K562 (cell line): Measurements from ENCODE around the gene CRB2. TPM values are rescaled to one million over a fixed set of nuclear protein-coding genes. Genes with fewer than 3 reads are reported as not detected.

ENCODE experiments used
- CBFB ChIP-seq: sonication (generic); formaldehyde crosslinking; IDR thresholded peaks from 2 replicates; pipeline ENCODE4 v1.4.0; 2020; ENCODE audit warnings: mild to moderate bottlenecking, missing genetic modification reagents
- CBX1 ChIP-seq: sonication (generic); IDR thresholded peaks from 2 replicates; pipeline ENCODE4 v1.6.1; 2016; ENCODE audit warnings: antibody characterized with exemption, low read depth, mild to moderate bottlenecking
- KAT2B ChIP-seq: IDR thresholded peaks from one replicate; pipeline ENCODE4 v1.6.1; 2012; ENCODE audit warnings: low read depth, mild to moderate bottlenecking, control low read depth, inconsistent platforms, low read length, moderate library complexity
- KLF10 ChIP-seq: fragments of 250-450 bp; sonication (Bioruptor Pico); IDR thresholded peaks from 2 replicates; pipeline ENCODE4 v1.6.1; 2021; ENCODE audit warnings: matching md5 sums
- MCM7 ChIP-seq, 2 experiments: fragments of 450-650 bp; IDR thresholded peaks; 2 replicates each; pipeline ENCODE4 v1.6.1; 2016 to 2018
- MECOM ChIP-seq: fragments of 250-450 bp; sonication (Bioruptor Pico); IDR thresholded peaks from 2 replicates; pipeline ENCODE4 v1.8.0; 2022; ENCODE audit warnings: inconsistent platforms
- MIER1 ChIP-seq: fragments of 450-650 bp; IDR thresholded peaks from 2 replicates; pipeline ENCODE4 v1.6.1; 2016; ENCODE audit warnings: antibody characterized with exemption, mild to moderate bottlenecking, low read depth
- RUNX1 ChIP-seq: sonication (generic); IDR thresholded peaks from 2 replicates; pipeline ENCODE4 v1.6.1; 2016; ENCODE audit warnings: antibody characterized with exemption, low read depth
- SRSF7 ChIP-seq: fragments of 200-400 bp; formaldehyde crosslinking; optimal IDR thresholded peaks from 2 replicates; pipeline ENCODE3; 2017; ENCODE audit warnings: mild to moderate bottlenecking, low read depth, low read length
- TCFL5 ChIP-seq: fragments of 250-450 bp; sonication (Bioruptor Pico); conservative IDR thresholded peaks from 2 replicates; pipeline ENCODE4 v1.6.1; 2021; ENCODE audit warnings: mild to moderate bottlenecking, moderate library complexity, matching md5 sums
- polyA plus RNA-seq, 8 experiments: library from polyadenylated mRNA; depleted of rRNA in 4 of 8; stranded (reverse) in 5 of 8; unstranded in 3 of 8; fragments of >200 nt; fragmentation: Nextera tagmentation in 2 of 8; fragmentation: Illumina TruSeq in 1 of 8; extraction: Ambion mirVana in 2 of 8; extraction: Trizol in 1 of 8; gene quantifications; 2 replicates each; pipeline versions ENCODE4 v1.2.1 to v1.2.3, GENCODE V29; 2011 to 2014; ENCODE audit warnings: inconsistent platforms in 1 of 8, missing spikeins in 1 of 8
- total RNA-seq, 7 experiments: library from RNA; depleted of rRNA in 6 of 7; stranded (reverse); fragments of >200 nt in 6 of 7; fragmentation: Illumina TruSeq in 2 of 7; extraction: Trizol in 2 of 7; gene quantifications; 2 replicates each; pipeline versions ENCODE4 v1.2.1 to v1.2.3, GENCODE V29; 2011 to 2021; ENCODE audit warnings: low replicate concordance in 1 of 7
- TF ChIP-seq, protein P1 (sequence below): fragments of 450-650 bp; formaldehyde crosslinking; IDR thresholded peaks from 2 replicates; pipeline ENCODE4 v1.4.0; 2020; ENCODE audit warnings: mild to moderate bottlenecking, moderate library complexity
- TF ChIP-seq, protein P2 (sequence below): fragments of 150-350 bp; conservative IDR thresholded peaks from 2 replicates; pipeline ENCODE4 v1.6.1; 2014; ENCODE audit warnings: low read length
- TF ChIP-seq, protein P3 (sequence below): IDR thresholded peaks from 2 replicates; pipeline ENCODE4 v1.6.1; 2011; ENCODE audit warnings: borderline replicate concordance, low read depth, mild to moderate bottlenecking, moderate library complexity, low read length; ENCODE audit not compliant: insufficient read depth, poor library complexity, severe bottlenecking
- TF ChIP-seq, protein P4 (sequence below): fragments of 250-450 bp; sonication (Bioruptor Pico); IDR thresholded peaks from 2 replicates; pipeline ENCODE4 v1.8.0; 2022; ENCODE audit warnings: moderate library complexity, mild to moderate bottlenecking, inconsistent platforms
- TF ChIP-seq, protein P5 (sequence below): fragments of 450-650 bp; formaldehyde crosslinking; IDR thresholded peaks from 2 replicates; pipeline ENCODE4 v1.4.0; 2020; ENCODE audit warnings: mild to moderate bottlenecking, moderate library complexity
- TF ChIP-seq, protein P6 (sequence below), 3 experiments: fragments of 200-800 bp in 1 of 3; fragments of 250-450 bp in 1 of 3; fragments of 450-650 bp in 1 of 3; sonication (Bioruptor Pico) in 1 of 3; sonication (Bioruptor generic) in 1 of 3; formaldehyde crosslinking in 1 of 3; IDR thresholded peaks; 2 replicates each; pipeline versions ENCODE4 v1.6.1 to v1.8.0; 2016 to 2022; ENCODE audit warnings: mild to moderate bottlenecking in 2 of 3, missing genetic modification characterization in 2 of 3, missing compliant biosample characterization in 1 of 3, moderate library complexity in 1 of 3

Gene CRB2
- total and polyA plus RNA-seq, 9 of the 15 experiments (the other 6 are each of a cell fraction or from before 2014, with no cell fraction given): 0.13 to 1.2 (median 0.25) TPM; not detected in 2

DNA sequence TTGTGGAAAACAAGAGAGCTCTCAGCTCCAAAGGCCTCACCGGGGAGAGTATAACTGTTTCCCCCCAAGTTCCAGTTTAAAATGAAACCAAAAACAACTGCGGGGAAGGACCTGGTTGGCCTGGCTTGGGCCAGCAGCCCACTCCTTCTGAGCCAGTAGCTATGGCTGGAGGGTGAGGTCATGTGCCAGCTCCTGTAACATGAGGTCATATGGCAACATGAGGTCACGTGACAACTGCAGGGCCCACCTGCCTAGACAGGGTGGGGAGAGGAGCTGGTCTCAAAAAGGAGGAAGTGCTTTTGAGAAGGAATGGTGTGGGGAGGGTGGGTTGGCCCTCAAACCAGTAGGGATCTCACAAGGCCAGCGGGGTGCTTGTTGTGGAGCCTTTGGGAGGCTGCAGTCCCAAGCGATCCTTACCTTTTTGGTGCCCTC is 29.3 kb upstream of the CRB2 start (continued):
- TF ChIP-seq CBFB: no peak
- no peak for TF ChIP-seq MCM7 (IDR thresholded peaks at IDR 0.05)
- TF ChIP-seq, protein P1, sequence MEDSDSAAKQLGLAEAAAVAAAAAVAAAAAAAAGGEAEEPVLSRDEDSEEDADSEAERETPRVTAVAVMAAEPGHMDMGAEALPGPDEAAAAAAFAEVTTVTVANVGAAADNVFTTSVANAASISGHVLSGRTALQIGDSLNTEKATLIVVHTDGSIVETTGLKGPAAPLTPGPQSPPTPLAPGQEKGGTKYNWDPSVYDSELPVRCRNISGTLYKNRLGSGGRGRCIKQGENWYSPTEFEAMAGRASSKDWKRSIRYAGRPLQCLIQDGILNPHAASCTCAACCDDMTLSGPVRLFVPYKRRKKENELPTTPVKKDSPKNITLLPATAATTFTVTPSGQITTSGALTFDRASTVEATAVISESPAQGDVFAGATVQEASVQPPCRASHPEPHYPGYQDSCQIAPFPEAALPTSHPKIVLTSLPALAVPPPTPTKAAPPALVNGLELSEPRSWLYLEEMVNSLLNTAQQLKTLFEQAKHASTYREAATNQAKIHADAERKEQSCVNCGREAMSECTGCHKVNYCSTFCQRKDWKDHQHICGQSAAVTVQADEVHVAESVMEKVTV (CRISPR knock-in tag): no peak
- TF ChIP-seq, protein P2, sequence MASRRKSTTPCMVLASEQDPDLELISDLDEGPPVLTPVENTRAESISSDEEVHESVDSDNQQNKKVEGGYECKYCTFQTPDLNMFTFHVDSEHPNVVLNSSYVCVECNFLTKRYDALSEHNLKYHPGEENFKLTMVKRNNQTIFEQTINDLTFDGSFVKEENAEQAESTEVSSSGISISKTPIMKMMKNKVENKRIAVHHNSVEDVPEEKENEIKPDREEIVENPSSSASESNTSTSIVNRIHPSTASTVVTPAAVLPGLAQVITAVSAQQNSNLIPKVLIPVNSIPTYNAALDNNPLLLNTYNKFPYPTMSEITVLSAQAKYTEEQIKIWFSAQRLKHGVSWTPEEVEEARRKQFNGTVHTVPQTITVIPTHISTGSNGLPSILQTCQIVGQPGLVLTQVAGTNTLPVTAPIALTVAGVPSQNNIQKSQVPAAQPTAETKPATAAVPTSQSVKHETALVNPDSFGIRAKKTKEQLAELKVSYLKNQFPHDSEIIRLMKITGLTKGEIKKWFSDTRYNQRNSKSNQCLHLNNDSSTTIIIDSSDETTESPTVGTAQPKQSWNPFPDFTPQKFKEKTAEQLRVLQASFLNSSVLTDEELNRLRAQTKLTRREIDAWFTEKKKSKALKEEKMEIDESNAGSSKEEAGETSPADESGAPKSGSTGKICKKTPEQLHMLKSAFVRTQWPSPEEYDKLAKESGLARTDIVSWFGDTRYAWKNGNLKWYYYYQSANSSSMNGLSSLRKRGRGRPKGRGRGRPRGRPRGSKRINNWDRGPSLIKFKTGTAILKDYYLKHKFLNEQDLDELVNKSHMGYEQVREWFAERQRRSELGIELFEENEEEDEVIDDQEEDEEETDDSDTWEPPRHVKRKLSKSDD: no peak
- 0 out of 2 replicates have a peak, but pooled peaks have one; percentile 16 for TF ChIP-seq MECOM (CRISPR knock-in tag)
- no peak for TF ChIP-seq CBX1
- no peak for TF ChIP-seq KLF10 (CRISPR knock-in tag)
- TF ChIP-seq MIER1: no peak
- no peak for TF ChIP-seq SRSF7
- TF ChIP-seq, protein P3, sequence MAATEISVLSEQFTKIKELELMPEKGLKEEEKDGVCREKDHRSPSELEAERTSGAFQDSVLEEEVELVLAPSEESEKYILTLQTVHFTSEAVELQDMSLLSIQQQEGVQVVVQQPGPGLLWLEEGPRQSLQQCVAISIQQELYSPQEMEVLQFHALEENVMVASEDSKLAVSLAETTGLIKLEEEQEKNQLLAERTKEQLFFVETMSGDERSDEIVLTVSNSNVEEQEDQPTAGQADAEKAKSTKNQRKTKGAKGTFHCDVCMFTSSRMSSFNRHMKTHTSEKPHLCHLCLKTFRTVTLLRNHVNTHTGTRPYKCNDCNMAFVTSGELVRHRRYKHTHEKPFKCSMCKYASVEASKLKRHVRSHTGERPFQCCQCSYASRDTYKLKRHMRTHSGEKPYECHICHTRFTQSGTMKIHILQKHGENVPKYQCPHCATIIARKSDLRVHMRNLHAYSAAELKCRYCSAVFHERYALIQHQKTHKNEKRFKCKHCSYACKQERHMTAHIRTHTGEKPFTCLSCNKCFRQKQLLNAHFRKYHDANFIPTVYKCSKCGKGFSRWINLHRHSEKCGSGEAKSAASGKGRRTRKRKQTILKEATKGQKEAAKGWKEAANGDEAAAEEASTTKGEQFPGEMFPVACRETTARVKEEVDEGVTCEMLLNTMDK: no peak
- TF ChIP-seq RUNX1: no peak
- no peak for TF ChIP-seq KAT2B
- TF ChIP-seq, protein P4, sequence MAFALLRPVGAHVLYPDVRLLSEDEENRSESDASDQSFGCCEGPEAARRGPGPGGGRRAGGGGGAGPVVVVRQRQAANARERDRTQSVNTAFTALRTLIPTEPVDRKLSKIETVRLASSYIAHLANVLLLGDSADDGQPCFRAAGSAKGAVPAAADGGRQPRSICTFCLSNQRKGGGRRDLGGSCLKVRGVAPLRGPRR (CRISPR knock-in tag): no peak
- TF ChIP-seq TCFL5 (CRISPR knock-in tag): no peak; the same call in 1 of the 2 replicates
- TF ChIP-seq, protein P5, sequence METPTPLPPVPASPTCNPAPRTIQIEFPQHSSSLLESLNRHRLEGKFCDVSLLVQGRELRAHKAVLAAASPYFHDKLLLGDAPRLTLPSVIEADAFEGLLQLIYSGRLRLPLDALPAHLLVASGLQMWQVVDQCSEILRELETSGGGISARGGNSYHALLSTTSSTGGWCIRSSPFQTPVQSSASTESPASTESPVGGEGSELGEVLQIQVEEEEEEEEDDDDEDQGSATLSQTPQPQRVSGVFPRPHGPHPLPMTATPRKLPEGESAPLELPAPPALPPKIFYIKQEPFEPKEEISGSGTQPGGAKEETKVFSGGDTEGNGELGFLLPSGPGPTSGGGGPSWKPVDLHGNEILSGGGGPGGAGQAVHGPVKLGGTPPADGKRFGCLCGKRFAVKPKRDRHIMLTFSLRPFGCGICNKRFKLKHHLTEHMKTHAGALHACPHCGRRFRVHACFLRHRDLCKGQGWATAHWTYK (CRISPR knock-in tag): peak; percentile 65; the same call in 1 of the 2 replicates
- TF ChIP-seq, protein P6, sequence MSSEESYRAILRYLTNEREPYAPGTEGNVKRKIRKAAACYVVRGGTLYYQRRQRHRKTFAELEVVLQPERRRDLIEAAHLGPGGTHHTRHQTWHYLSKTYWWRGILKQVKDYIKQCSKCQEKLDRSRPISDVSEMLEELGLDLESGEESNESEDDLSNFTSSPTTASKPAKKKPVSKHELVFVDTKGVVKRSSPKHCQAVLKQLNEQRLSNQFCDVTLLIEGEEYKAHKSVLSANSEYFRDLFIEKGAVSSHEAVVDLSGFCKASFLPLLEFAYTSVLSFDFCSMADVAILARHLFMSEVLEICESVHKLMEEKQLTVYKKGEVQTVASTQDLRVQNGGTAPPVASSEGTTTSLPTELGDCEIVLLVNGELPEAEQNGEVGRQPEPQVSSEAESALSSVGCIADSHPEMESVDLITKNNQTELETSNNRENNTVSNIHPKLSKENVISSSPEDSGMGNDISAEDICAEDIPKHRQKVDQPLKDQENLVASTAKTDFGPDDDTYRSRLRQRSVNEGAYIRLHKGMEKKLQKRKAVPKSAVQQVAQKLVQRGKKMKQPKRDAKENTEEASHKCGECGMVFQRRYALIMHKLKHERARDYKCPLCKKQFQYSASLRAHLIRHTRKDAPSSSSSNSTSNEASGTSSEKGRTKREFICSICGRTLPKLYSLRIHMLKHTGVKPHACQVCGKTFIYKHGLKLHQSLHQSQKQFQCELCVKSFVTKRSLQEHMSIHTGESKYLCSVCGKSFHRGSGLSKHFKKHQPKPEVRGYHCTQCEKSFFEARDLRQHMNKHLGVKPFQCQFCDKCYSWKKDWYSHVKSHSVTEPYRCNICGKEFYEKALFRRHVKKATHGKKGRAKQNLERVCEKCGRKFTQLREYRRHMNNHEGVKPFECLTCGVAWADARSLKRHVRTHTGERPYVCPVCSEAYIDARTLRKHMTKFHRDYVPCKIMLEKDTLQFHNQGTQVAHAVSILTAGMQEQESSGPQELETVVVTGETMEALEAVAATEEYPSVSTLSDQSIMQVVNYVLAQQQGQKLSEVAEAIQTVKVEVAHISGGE (CRISPR knock-in tag; IDR thresholded peaks at IDR 0.05): 0 out of 6 replicates have a peak, but pooled peaks of 1 of the 3 experiments have one; percentile 28
